Measurements from ENCODE around the gene DCDC2C.

DCDC2C gene

DNA sequence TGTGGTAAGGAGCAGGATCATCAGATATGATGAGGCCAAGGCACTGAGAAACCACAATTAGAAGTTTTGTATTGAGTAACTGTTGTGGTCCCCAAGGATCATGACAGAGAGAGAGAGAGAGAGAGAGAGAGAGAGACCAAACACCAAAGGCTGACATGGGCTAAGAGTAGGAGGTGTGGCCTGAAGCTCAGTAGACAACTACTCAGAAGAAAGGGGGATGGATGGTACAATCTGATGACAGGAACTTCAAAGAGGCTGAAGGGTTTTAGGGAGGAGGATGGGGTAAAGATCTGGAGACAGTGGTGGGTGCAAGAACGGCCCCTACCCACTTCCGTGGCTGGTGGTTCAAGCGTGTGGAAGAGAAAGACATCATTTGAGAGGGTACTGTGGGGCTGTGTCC lies 135.0 kb downstream of the DCDC2C start:
- Histone ChIP-seq H3K9me3 (ENCODE audit: control insufficient read depth, insufficient read depth, low read depth, low read length) (no peaks in the 10 kb centered on the region), H3K4me3 (ENCODE audit: low read depth, low read length) (no peak overlapping the region), H3K27ac (ENCODE audit: extremely low read depth, low read depth, low read length) (no peak overlapping the region), H3K4me1 (ENCODE audit: control insufficient read depth, insufficient read depth, low read length) (no peaks in the 10 kb centered on the region), H3K36me3 (ENCODE audit: control insufficient read depth in 2 of 2, insufficient read depth in 1 of 2, low read length in 2 of 2) (no peaks in the 10 kb centered on the region)
- TF ChIP-seq, protein P1, sequence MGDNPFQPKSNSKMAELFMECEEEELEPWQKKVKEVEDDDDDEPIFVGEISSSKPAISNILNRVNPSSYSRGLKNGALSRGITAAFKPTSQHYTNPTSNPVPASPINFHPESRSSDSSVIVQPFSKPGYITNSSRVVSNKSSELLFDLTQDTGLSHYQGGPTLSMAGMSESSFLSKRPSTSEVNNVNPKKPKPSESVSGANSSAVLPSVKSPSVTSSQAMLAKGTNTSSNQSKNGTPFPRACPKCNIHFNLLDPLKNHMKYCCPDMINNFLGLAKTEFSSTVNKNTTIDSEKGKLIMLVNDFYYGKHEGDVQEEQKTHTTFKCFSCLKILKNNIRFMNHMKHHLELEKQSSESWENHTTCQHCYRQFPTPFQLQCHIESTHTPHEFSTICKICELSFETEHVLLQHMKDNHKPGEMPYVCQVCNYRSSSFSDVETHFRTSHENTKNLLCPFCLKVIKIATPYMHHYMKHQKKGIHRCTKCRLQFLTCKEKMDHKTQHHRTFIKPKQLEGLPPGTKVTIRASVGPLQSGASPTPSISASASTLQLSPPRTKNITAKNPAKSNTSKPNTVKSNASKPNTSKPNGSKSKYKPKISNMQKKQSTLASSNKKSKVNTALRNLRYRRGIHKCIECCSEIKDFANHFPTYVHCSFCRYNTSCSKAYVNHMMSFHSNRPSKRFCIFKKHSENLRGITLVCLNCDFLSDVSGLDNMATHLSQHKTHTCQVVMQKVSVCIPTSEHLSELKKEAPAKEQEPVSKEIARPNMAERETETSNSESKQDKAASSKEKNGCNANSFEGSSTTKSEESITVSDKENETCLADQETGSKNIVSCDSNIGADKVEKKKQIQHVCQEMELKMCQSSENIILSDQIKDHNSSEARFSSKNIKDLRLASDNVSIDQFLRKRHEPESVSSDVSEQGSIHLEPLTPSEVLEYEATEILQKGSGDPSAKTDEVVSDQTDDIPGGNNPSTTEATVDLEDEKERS (tag by site-specific recombination; IDR thresholded peaks at IDR 0.05): no peak
- no peak for TF ChIP-seq ZBTB8A (tag by site-specific recombination; IDR thresholded peaks at IDR 0.05)
- TF ChIP-seq ZSCAN5A (tag by site-specific recombination; IDR thresholded peaks at IDR 0.05): no peak
- TF ChIP-seq KLF9 (tag by site-specific recombination; IDR thresholded peaks at IDR 0.05; ENCODE audit: low read depth): no peak
- no peak for TF ChIP-seq ZNF274 (IDR thresholded peaks at IDR 0.05; ENCODE audit: low read length)
- TF ChIP-seq ZNF274 (tag by site-specific recombination; IDR thresholded peaks at IDR 0.05; ENCODE audit: borderline replicate concordance): no peak
- no peak for TF ChIP-seq ZBTB1 (tag by site-specific recombination; IDR thresholded peaks at IDR 0.05)
- TF ChIP-seq, protein P2, sequence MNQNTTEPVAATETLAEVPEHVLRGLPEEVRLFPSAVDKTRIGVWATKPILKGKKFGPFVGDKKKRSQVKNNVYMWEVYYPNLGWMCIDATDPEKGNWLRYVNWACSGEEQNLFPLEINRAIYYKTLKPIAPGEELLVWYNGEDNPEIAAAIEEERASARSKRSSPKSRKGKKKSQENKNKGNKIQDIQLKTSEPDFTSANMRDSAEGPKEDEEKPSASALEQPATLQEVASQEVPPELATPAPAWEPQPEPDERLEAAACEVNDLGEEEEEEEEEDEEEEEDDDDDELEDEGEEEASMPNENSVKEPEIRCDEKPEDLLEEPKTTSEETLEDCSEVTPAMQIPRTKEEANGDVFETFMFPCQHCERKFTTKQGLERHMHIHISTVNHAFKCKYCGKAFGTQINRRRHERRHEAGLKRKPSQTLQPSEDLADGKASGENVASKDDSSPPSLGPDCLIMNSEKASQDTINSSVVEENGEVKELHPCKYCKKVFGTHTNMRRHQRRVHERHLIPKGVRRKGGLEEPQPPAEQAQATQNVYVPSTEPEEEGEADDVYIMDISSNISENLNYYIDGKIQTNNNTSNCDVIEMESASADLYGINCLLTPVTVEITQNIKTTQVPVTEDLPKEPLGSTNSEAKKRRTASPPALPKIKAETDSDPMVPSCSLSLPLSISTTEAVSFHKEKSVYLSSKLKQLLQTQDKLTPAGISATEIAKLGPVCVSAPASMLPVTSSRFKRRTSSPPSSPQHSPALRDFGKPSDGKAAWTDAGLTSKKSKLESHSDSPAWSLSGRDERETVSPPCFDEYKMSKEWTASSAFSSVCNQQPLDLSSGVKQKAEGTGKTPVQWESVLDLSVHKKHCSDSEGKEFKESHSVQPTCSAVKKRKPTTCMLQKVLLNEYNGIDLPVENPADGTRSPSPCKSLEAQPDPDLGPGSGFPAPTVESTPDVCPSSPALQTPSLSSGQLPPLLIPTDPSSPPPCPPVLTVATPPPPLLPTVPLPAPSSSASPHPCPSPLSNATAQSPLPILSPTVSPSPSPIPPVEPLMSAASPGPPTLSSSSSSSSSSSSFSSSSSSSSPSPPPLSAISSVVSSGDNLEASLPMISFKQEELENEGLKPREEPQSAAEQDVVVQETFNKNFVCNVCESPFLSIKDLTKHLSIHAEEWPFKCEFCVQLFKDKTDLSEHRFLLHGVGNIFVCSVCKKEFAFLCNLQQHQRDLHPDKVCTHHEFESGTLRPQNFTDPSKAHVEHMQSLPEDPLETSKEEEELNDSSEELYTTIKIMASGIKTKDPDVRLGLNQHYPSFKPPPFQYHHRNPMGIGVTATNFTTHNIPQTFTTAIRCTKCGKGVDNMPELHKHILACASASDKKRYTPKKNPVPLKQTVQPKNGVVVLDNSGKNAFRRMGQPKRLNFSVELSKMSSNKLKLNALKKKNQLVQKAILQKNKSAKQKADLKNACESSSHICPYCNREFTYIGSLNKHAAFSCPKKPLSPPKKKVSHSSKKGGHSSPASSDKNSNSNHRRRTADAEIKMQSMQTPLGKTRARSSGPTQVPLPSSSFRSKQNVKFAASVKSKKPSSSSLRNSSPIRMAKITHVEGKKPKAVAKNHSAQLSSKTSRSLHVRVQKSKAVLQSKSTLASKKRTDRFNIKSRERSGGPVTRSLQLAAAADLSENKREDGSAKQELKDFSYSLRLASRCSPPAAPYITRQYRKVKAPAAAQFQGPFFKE (tag by site-specific recombination; IDR thresholded peaks at IDR 0.05; ENCODE audit: borderline replicate concordance): no peak
- TF ChIP-seq, protein P3, sequence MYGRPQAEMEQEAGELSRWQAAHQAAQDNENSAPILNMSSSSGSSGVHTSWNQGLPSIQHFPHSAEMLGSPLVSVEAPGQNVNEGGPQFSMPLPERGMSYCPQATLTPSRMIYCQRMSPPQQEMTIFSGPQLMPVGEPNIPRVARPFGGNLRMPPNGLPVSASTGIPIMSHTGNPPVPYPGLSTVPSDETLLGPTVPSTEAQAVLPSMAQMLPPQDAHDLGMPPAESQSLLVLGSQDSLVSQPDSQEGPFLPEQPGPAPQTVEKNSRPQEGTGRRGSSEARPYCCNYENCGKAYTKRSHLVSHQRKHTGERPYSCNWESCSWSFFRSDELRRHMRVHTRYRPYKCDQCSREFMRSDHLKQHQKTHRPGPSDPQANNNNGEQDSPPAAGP (tag by site-specific recombination; IDR thresholded peaks at IDR 0.05): no peak
- TF ChIP-seq ZNF350 (tag by site-specific recombination; IDR thresholded peaks at IDR 0.05): no peak
- no peak for TF ChIP-seq ZNF433 (tag by site-specific recombination; IDR thresholded peaks at IDR 0.05; ENCODE audit: low read depth)
- no peak for TF ChIP-seq BCL11A (tag by site-specific recombination; IDR thresholded peaks at IDR 0.05; ENCODE audit: low read depth)
- no peak for TF ChIP-seq KLF8 (tag by site-specific recombination; IDR thresholded peaks at IDR 0.05)
- TF ChIP-seq ZNF623 (tag by site-specific recombination; IDR thresholded peaks at IDR 0.05): no peak
- CTCF ChIA-PET: interaction anchor here (0.6 to 1.0 kb wide), 2 partner anchors 11 to 1096 kb away, joined by 3 read pairs; no protein-coding TSS in a partner anchor
- POLR2A ChIA-PET: no interaction called here

GRCh38 chr2:3839476-3839875 lies 136.1 kb downstream of the DCDC2C start:
- H3K36me3 ChIP-seq (ENCODE audit: control insufficient read depth in 2 of 2, insufficient read depth in 1 of 2, low read length in 2 of 2): no peaks in the 10 kb centered on the region
- H3K27ac ChIP-seq (ENCODE audit: extremely low read depth, low read depth, low read length): no peak overlapping the region
- TF ChIP-seq GLIS2 (tag by site-specific recombination; IDR thresholded peaks at IDR 0.05): no peak
- no peak for TF ChIP-seq ZNF610 (tag by site-specific recombination; IDR thresholded peaks at IDR 0.05; ENCODE audit: borderline replicate concordance)
- TF ChIP-seq ZNF514 (tag by site-specific recombination; IDR thresholded peaks at IDR 0.05): no peak
- TF ChIP-seq CTCF (tag by site-specific recombination; IDR thresholded peaks at IDR 0.05): no peak
- TF ChIP-seq ZNF24 (tag by site-specific recombination; IDR thresholded peaks at IDR 0.05): no peak
- no peak for TF ChIP-seq ZNF140 (tag by site-specific recombination; IDR thresholded peaks at IDR 0.05)

More at GRCh38 chr2:3839476-3839875, 136.1 kb downstream of the DCDC2C start:
- POLR2A ChIA-PET: no interaction called here
- H3K9me3 ChIP-seq (ENCODE audit: control insufficient read depth, insufficient read depth, low read depth, low read length): no peaks in the 10 kb centered on the region
- no peaks in the 10 kb centered on the region for H3K4me1 ChIP-seq (ENCODE audit: control insufficient read depth, insufficient read depth, low read length)
- no peak overlapping the region for H3K4me3 ChIP-seq (ENCODE audit: low read depth, low read length)
- CTCF ChIA-PET: no interaction called here

All from HEK293 (cell line).